ENCODE data around the gene ART5. TPM values are rescaled to one million over a fixed set of nuclear protein-coding genes. Genes with fewer than 3 reads are reported as not detected.

Gene ART5
- total and polyA plus RNA-seq, 8 donors = 0.11 to 0.51 (median 0.22) TPM; not detected in 2

DNA sequence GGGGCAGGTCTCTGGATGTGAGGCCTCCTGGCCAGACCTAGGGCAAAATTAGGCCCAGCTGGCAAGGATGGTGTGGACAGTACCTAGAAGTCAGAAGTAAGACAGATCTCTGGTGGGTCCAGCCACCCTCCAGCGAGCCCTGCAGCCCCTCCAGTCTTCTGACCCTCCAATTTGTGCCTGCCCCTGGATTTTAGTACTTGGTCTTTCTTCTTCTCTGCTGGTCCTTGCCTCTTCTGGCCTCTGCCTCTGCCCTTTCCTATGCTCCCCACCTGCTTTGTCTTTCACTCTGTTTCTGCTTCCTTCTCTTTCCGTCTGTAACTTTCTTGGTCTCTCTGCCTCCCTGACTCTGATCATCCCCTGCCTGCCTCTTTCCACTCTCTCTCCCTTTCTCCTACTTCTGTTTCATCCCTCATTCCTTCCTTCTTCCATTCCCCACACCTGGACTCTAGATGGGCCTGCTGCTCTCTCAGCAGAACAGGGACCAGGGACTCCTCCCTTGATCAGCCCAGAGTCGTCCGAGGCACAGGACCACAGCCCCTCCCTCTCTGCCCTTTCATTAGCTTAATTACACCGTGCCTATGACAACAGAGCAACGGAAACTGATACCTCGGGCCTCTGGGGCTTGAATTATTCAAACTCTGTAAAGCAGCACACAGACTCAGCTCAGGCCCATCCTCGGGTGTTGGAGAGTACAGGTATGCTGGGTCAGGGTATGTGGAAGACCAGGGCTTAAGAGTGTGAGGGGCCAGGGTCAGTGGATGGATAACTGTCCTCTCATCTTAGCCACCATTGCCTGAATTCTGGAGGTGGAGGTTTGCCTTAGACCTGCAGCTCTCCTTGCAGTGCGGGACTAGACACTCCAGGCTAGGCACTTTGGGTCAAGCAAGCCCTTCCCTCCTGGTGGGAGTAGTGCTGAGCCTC, 29.8 kb upstream of the ART5 start, which contains the start of gene CHRNA10:
TSS of gene CHRNA10 (minus strand) at position 51 of the 921 bp plus-strand sequence. CDS start 72 bp downstream, outside the sequence.
- Histone ChIP-seq H3K27ac (no peak within 1 kb of the TSS), H3K4me3 (no peak within 1 kb of the TSS), H3K4me1 (no peaks in the 10 kb centered on the region), H3K27me3 (no peaks in the 10 kb centered on the region), H3K9me3 (no peaks in the 10 kb centered on the region), H3K36me3 (peaks cover 3 to 47% (median 16%) of the 10 kb centered on the region in 3 donors)
- DNase-seq (no peak), ATAC-seq (no peak), FAIRE-seq (no peak)
- intact Hi-C loops (cut with DNase I) = no loop called here
- no peak for TF ChIP-seq CTCF (IDR thresholded peaks at IDR 0.05)
- WGBS, 2 donors = 83 to 86% methylated on average over 9 of the region's 9 CpGs

GRCh38 chr11:3669742-3670183, 28.0 kb upstream of the ART5 start:
- intact Hi-C loops (cut with DNase I) = no loop called here
- WGBS, 2 donors = 89 to 97% methylated on average over 5 of the region's 5 CpGs
- Histone ChIP-seq H3K27me3 (no peaks in the 10 kb centered on the region), H3K4me3 (no peak overlapping the region), H3K4me1 (no peaks in the 10 kb centered on the region), H3K36me3 (peaks cover 0 to 34% (median 5%) of the 10 kb centered on the region in 3 donors), H3K9me3 (no peaks in the 10 kb centered on the region), H3K27ac (no peak overlapping the region)
- FAIRE-seq (no peak), DNase-seq (no peak), ATAC-seq (peak in 1 of 4 donors; percentile 16)
- TF ChIP-seq CTCF (IDR thresholded peaks at IDR 0.05) = no peak

DNA sequence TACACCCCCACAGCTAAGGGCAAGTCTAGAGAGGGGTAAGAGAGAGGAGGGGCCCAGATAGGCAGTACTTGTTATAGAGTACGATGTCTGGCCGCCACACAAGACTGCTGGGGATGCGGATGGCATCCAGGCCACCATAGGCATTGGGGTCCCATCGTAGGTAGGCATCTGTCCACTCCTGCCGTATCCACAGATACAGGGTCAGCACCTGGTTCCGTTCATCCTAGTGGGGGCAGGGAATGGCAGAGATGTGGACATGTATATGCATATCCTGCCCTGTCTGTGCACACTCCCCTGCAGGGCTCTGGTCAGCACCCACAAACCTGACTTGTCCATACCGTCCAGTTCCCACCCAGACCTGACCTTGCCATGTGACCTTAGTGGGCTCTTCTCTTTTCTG, 27.3 kb upstream of the ART5 start:
- Histone ChIP-seq H3K27ac (no peak overlapping the region), H3K4me1 (no peaks in the 10 kb centered on the region), H3K36me3 (peaks cover 0 to 27% (median 5%) of the 10 kb centered on the region in 3 donors), H3K9me3 (no peaks in the 10 kb centered on the region), H3K27me3 (no peaks in the 10 kb centered on the region), H3K4me3 (no peak overlapping the region)
- no peak for FAIRE-seq
- TF ChIP-seq CTCF (IDR thresholded peaks at IDR 0.05) = no peak
- peak in 1 of 4 donors; percentile 7 for ATAC-seq
- no peak for DNase-seq
- WGBS, 2 donors = 94% methylated on average over 7 of the region's 7 CpGs
- intact Hi-C loops (cut with DNase I) = no loop called here

DNA sequence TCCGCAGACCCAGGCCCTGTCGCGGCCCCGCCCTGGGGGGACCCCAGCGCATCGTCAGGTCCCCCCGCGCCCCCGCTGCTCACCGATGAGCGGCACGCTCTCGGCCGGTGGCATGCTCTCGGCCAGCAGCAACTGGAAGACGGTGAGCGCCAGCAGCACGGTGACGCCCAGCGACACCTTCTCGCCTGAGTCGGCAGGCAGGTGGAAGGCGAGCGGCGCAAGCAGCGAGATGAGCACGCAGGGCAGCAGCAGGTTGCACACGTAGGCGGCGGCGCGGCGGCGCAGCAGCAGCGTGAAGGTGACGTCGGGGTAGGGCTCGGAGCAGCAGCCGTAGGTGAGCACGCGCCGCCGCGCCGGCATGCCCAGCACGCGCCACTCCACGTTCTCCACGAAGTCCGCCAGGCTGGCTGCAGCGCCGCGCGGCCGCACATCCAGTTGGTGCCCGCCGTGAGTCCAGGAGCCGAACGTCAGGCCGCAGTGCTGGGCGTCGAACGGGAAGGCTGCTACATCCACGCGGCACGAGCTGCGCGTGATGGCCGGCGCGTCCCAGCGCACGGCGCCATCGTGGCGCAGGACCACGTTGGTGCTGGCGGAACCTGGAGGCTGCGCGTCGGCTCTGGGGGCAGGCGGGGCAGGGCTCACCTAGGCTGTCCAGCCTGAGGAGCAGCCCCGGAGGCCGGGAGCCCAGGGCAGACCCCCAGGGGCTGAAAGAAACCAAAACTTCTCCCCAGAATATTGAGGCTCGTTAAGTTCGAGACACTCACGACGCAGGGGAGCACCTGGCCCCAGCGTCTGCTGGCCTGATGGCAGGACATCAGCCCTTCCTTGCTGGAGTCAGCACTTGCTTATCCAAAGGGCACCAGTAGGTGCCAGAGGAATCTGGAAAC, 25.6 kb upstream of the ART5 start:
- DNase-seq (peak in 1 of 6 donors; percentile 25), ATAC-seq (no peak), FAIRE-seq (no peak)
- 97 to 99% methylated on average over 85 to 89 of the region's 89 CpGs for WGBS, 2 donors
- Histone ChIP-seq H3K36me3 (peaks cover 0 to 13% (median 5%) of the 10 kb centered on the region in 3 donors), H3K27ac (no peak overlapping the region), H3K4me1 (no peaks in the 10 kb centered on the region), H3K27me3 (no peaks in the 10 kb centered on the region), H3K4me3 (no peak overlapping the region), H3K9me3 (no peaks in the 10 kb centered on the region)
- intact Hi-C loops (cut with DNase I) = no loop called here
- TF ChIP-seq CTCF (IDR thresholded peaks at IDR 0.05) = no peak
